LHCN-M2 (cell line): ENCODE measurements around the gene DDB1. TPM values are rescaled to one million over a fixed set of nuclear protein-coding genes. Genes with fewer than 3 reads are reported as not detected.

Experiments used
- DNase-seq: peaks from one replicate; pipeline ENCODE4 v3.0.0-alpha.2; 2012; ENCODE audit warnings: low read depth
- total RNA-seq: library from RNA; depleted of rRNA; stranded (reverse); fragments of >200 nt; gene quantifications from 2 replicates; pipeline ENCODE4 v1.2.3, GENCODE V29; 2014

Gene DDB1
- total RNA-seq, 1 experiment from 2014 or later: 231 TPM

- peak; percentile 99 for DNase-seq
Measured at GRCh38 chr11:61297746-61298145, 35.2 kb downstream of the DDB1 start.

- DNase-seq: no peak
Measured at GRCh38 chr11:61297341-61297740, 35.6 kb downstream of the DDB1 start.

GRCh38 chr11:61295596-61295926, 37.3 kb downstream of the DDB1 start:
- DNase-seq: no peak

- DNase-seq: peak; percentile 70
Measured at GRCh38 chr11:61294717-61295595, 37.9 kb downstream of the DDB1 start, which contains the start of gene VWCE. TSS of gene VWCE (minus strand) at chr11:61295316. CDS start at chr11:61295037, 279 bp downstream.

GRCh38 chr11:61293867-61294716, 38.8 kb downstream of the DDB1 start:
- DNase-seq: peak; percentile 60

GRCh38 chr11:61292356-61292755, 40.5 kb downstream of the DDB1 start:
- no peak for DNase-seq

GRCh38 chr11:61290905-61291690, 41.8 kb downstream of the DDB1 start:
- DNase-seq: no peak

GRCh38 chr11:61287338-61287977, 45.4 kb downstream of the DDB1 start:
- DNase-seq: no peak

- no peak for DNase-seq
Measured at GRCh38 chr11:61283613-61284012, 49.3 kb downstream of the DDB1 start.

GRCh38 chr11:61281581-61282250, 51.2 kb downstream of the DDB1 start:
- DNase-seq: no peak

- no peak for DNase-seq
Measured at GRCh38 chr11:61280883-61281580, 51.9 kb downstream of the DDB1 start.

GRCh38 chr11:61279934-61280659, 52.8 kb downstream of the DDB1 start:
- no peak for DNase-seq

GRCh38 chr11:61278001-61278470, 54.9 kb downstream of the DDB1 start:
- DNase-seq: no peak

GRCh38 chr11:61277186-61278000, 55.5 kb downstream of the DDB1 start:
- DNase-seq: no peak

- DNase-seq: no peak
Measured at GRCh38 chr11:61275191-61275590, 57.7 kb downstream of the DDB1 start.

- no peak for DNase-seq
Measured at GRCh38 chr11:61274084-61274483, 58.8 kb downstream of the DDB1 start.

- no peak for DNase-seq
Measured at GRCh38 chr11:61273178-61274078, 59.5 kb downstream of the DDB1 start.
